HCT116 (cell line): ENCODE results near the gene LRRC3. TPM values are rescaled to one million over a fixed set of nuclear protein-coding genes. Genes with fewer than 3 reads are reported as not detected.

ENCODE experiments used
- ATAC-seq: fragments of 200-7000 bp; cut with Tn5 transposase; 2 replicates; pipeline ENCODE4 v1.9.1; 2020; ENCODE audit warnings: mild to moderate bottlenecking, moderate library complexity
- BruUV-seq: library from RNA; stranded (reverse); fragments of 400-500 nt; replicated peaks from 2 replicates; lab custom pipeline; 2021; lab: Mats Ljungman, UMichigan
- CTCF ChIA-PET: fragments of 300-600 bp; sonication (Branson Sonifier 250); formaldehyde crosslinking; loops from one replicate; lab custom pipeline; 2021; ENCODE audit warnings: antibody characterized with exemption; lab: Charles Lee
- POLR2A ChIA-PET: fragments of 300-600, 350-600 bp; sonication (Branson Sonifier 250); formaldehyde crosslinking; loops from one replicate; lab custom pipeline; 2021; ENCODE audit warnings: antibody characterized with exemption; lab: Charles Lee
- RAD21 ChIA-PET, 2 experiments: fragments of 300-600 bp; sonication (Branson Sonifier 250); formaldehyde crosslinking; loops; one replicate each; lab custom pipeline; 2023; ENCODE audit warnings: low total read pairs in 2 of 2; ENCODE audit not compliant: uncharacterized antibody in 2 of 2, unreplicated experiment in 2 of 2, low non-redundant PET in 1 of 2; lab: Charles Lee
- DNase-seq: peaks from one replicate; pipeline ENCODE4 v3.0.0-alpha.2; 2010; ENCODE audit warnings: low read depth, low spot score
- H2AFZ ChIP-seq: fragments of 200-600 bp; shearing (Covaris generic), sonication (generic); 2 replicates; pipeline ENCODE4 v1.6.1; 2017; ENCODE audit warnings: low read depth, mixed run types, mixed read lengths, antibody characterized with exemption, low read length; ENCODE audit not compliant: poor library complexity, severe bottlenecking
- H3K27ac ChIP-seq: 2 replicates; pipeline ENCODE4 v1.5.1; 2012; ENCODE audit warnings: low read depth, low read length
- H3K27me3 ChIP-seq: fragments of 200-600 bp; sonication (generic); 2 replicates; pipeline ENCODE4 v1.6.1; 2016; ENCODE audit warnings: mixed run types, low read length, mixed read lengths; ENCODE audit not compliant: insufficient read depth
- H3K36me3 ChIP-seq, 2 experiments: fragments of 200-500 bp in 1 of 2; fragments of 200-600 bp in 1 of 2; sonication (Bioruptor generic) in 1 of 2; sonication (generic) in 1 of 2; 2 replicates each; pipeline versions ENCODE4 v1.5.1 to v1.6.1; 2014 to 2016; ENCODE audit warnings: low read length in 2 of 2, inconsistent platforms in 1 of 2, mixed read lengths in 1 of 2, mixed run types in 1 of 2; ENCODE audit not compliant: insufficient read depth in 2 of 2, control insufficient read depth in 1 of 2
- H3K4me1 ChIP-seq, 2 experiments: fragments of 200-600 bp in 1 of 2; sonication (generic) in 1 of 2; 2 replicates each; pipeline versions ENCODE4 v1.5.1 to v1.6.1; 2012 to 2017; ENCODE audit warnings: low read length in 2 of 2, inconsistent platforms in 1 of 2, mild to moderate bottlenecking in 1 of 2, mixed read lengths in 1 of 2, mixed run types in 1 of 2, moderate library complexity in 1 of 2; ENCODE audit not compliant: insufficient read depth in 2 of 2, control insufficient read depth in 1 of 2
- H3K4me2 ChIP-seq: fragments of 200-600 bp; sonication (generic); 2 replicates; pipeline ENCODE4 v1.6.1; 2017; ENCODE audit warnings: mixed run types, low read length, mixed read lengths
- H3K4me3 ChIP-seq, 2 experiments: fragments of 200-600 bp in 1 of 2; sonication (generic) in 1 of 2; replicated peaks in 1 of 2; 2 replicates each; pipeline ENCODE4 v1.5.1; 2011 to 2016; ENCODE audit warnings: low read length in 2 of 2, control low read depth in 1 of 2, low read depth in 1 of 2, mild to moderate bottlenecking in 1 of 2, mixed read lengths in 1 of 2, mixed run types in 1 of 2
- H3K79me2 ChIP-seq: fragments of 200-600 bp; sonication (generic); 2 replicates; pipeline ENCODE4 v1.6.1; 2017; ENCODE audit warnings: mild to moderate bottlenecking, mixed run types, low read length, moderate library complexity, mixed read lengths; ENCODE audit not compliant: insufficient read depth
- H3K9ac ChIP-seq: fragments of 200-600 bp; sonication (generic); 2 replicates; pipeline ENCODE4 v1.6.1; 2016; ENCODE audit warnings: low read length, mixed read lengths
- H3K9me2 ChIP-seq: fragments of 200-600 bp; sonication (generic), shearing (Covaris generic); 2 replicates; pipeline ENCODE4 v1.6.1; 2017; ENCODE audit warnings: mixed run types, mild to moderate bottlenecking, moderate library complexity; ENCODE audit not compliant: insufficient read depth
- H3K9me3 ChIP-seq, 2 experiments: fragments of 200-500 bp in 1 of 2; fragments of 200-600 bp in 1 of 2; sonication (Bioruptor generic) in 1 of 2; sonication (generic) in 1 of 2; 2 replicates each; pipeline ENCODE4 v1.6.1; 2014 to 2017; ENCODE audit warnings: low read length in 2 of 2, mixed read lengths in 2 of 2, inconsistent platforms in 1 of 2, low read depth in 1 of 2, mild to moderate bottlenecking in 1 of 2, mixed run types in 1 of 2, moderate library complexity in 1 of 2; ENCODE audit not compliant: control insufficient read depth in 1 of 2, insufficient read depth in 1 of 2
- H4K20me1 ChIP-seq: fragments of 200-600 bp; sonication (generic), shearing (Covaris generic); 2 replicates; pipeline ENCODE4 v1.6.1; 2017; ENCODE audit warnings: mixed run types, mild to moderate bottlenecking, moderate library complexity; ENCODE audit not compliant: insufficient read depth
- CTCF ChIP-seq, 3 experiments: fragments of 200-600 bp in 1 of 3; sonication (generic) in 1 of 3; IDR thresholded peaks in 2 of 3; conservative IDR thresholded peaks in 1 of 3; 2 replicates each; pipeline ENCODE4 v1.5.1; 2012 to 2017; ENCODE audit warnings: low read depth in 2 of 3, low read length in 2 of 3, antibody characterized with exemption in 1 of 3, borderline replicate concordance in 1 of 3, control low read depth in 1 of 3, mild to moderate bottlenecking in 1 of 3, mixed read lengths in 1 of 3, mixed run types in 1 of 3, moderate library complexity in 1 of 3; ENCODE audit not compliant: insufficient read depth in 1 of 3
- JUND ChIP-seq: IDR thresholded peaks from 2 replicates; pipeline ENCODE4 v1.6.1; 2012
- POLR2AphosphoS5 ChIP-seq: IDR thresholded peaks from 2 replicates; pipeline ENCODE4 v1.6.1; 2011; ENCODE audit warnings: mild to moderate bottlenecking, low read depth, low read length, moderate library complexity
- RAD21 ChIP-seq: IDR thresholded peaks from 2 replicates; pipeline ENCODE4 v1.6.1; 2012; ENCODE audit warnings: low read depth, mild to moderate bottlenecking
- REST ChIP-seq: IDR thresholded peaks from 2 replicates; pipeline ENCODE4 v1.6.1; 2012; ENCODE audit warnings: low read depth
- SRF ChIP-seq: IDR thresholded peaks from 2 replicates; pipeline ENCODE4 v1.6.1; 2012; ENCODE audit warnings: low read depth
- ZBTB33 ChIP-seq: IDR thresholded peaks from 2 replicates; pipeline ENCODE4 v1.6.1; 2011; ENCODE audit warnings: mild to moderate bottlenecking, low read length, moderate library complexity; ENCODE audit not compliant: insufficient replicate concordance; ENCODE audit errors: extremely low read depth
- ZFX ChIP-seq: fragments of 450-650 bp; IDR thresholded peaks from 2 replicates; pipeline ENCODE4 v1.6.1; 2017
- intact Hi-C: fragments of 100-400 bp; cut with micrococcal nuclease; formaldehyde crosslinking; loops from 2 replicates; pipeline ENCODE4 v1.10.0; 2022
- total RNA-seq: library from RNA; stranded (reverse); gene quantifications from one replicate; pipeline ENCODE4 v1.2.1, GENCODE V29; 2021; ENCODE audit not compliant: unreplicated experiment

LRRC3 gene
- total RNA-seq, 1 experiment from 2014 or later: 7.5 TPM

DNA sequence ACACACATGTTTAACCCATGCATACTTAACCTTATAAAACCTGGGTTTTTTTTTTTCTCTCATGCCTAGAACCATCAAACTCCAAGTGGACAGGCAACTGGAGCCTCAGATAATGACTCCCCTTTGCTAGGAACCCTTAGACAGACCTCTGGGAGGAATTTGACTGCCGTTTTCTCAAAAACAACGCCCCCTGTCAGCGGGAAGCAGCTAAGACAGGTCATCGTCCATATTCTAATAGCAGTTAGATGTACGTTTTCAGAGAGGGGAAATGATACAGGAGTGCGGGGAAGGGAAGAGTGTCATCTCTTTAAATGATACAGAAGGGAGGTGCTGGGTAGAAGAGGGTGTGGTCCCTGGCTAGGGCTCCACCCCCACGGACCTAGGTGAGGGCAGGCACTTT is 34.7 kb downstream of the LRRC3 start:
- peaks cover 0 to 4% of the 10 kb centered on the region in 2 experiments; a peak in 1 of 4 replicates for H3K4me1 ChIP-seq
- no peak overlapping the region for H2AFZ ChIP-seq
- no peaks in the 10 kb centered on the region; the same call in 1 of the 2 replicates for H3K27me3 ChIP-seq
- BruUV-seq: no TSS peak
- ChIA-PET POLR2A (no interaction called here), CTCF (no interaction called here), RAD21 (no interaction called here)
- H3K4me2 ChIP-seq: no peak overlapping the region
- no peak overlapping the region for H3K9ac ChIP-seq
- intact Hi-C loops: no loop called here
- peak; percentile 65 for ATAC-seq
- H3K27ac ChIP-seq: no peak overlapping the region
- H3K79me2 ChIP-seq: no peaks in the 10 kb centered on the region
- no peaks in the 10 kb centered on the region for H3K36me3 ChIP-seq
- H3K9me2 ChIP-seq: no peaks in the 10 kb centered on the region
- peaks cover 11 to 13% of the 10 kb centered on the region in 2 experiments; a peak in 2 of 4 replicates for H3K9me3 ChIP-seq
- H3K4me3 ChIP-seq: no peak overlapping the region
- no peaks in the 10 kb centered on the region for H4K20me1 ChIP-seq
- peak; percentile 8 for DNase-seq
- TF ChIP-seq ZBTB33 (no peak), SRF (no peak), POLR2AphosphoS5 (no peak), REST (no peak), ZFX (no peak), RAD21 (no peak), CTCF (IDR thresholded peaks at IDR 0.05 in 2 of 3, conservative IDR thresholded peaks at IDR 0.05 in 1 of 3; ENCODE audit: borderline replicate concordance in 1 of 3, insufficient read depth in 1 of 3, low read depth in 2 of 3, low read length in 2 of 3) (peak in 2 of 3 experiments; percentile 61 to 62; a peak in 4 of 6 replicates), JUND (no peak)
